Gastroesophageal sphincter (tissue), 3 donors: ENCODE results near the gene MEIS2.

ENCODE experiments used
- POLR2A ChIP-seq, 2 donors: fragments of 450-650 bp; IDR thresholded peaks; one replicate each; pipeline ENCODE4 v1.6.1; 2017; ENCODE audit warnings: antibody characterized with exemption in 2 of 2, mild to moderate bottlenecking in 2 of 2, moderate library complexity in 1 of 2
- TF ChIP-seq, protein P1 (sequence below), 4 experiments: fragments of 200-600 bp in 2 of 4; fragments of 450-650 bp in 2 of 4; sonication (generic) in 1 of 4; IDR thresholded peaks; one replicate each; pipeline ENCODE4 v1.5.1; 2017 to 2019; ENCODE audit warnings: antibody characterized with exemption in 4 of 4, mild to moderate bottlenecking in 2 of 4, moderate library complexity in 2 of 4

DNA sequence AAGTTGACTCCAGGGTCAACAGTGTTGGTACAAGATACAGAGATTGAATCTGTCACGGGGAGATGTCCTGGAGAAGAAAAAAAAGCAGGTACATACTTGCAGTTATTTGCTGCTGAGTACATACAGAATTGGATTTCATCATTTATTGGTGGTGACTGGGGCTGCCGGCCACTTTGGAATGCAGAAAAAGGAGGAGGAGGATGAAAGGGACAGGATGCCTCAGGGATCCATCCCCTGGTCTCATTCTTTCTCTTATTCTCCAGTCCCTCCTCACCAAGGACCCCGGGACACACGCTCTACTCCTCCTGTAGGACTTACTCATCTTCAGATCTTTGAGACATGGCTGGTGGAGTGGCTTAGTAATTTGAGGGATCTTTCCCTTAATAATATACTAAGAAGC is 30.0 kb upstream of the MEIS2 start:
- TF ChIP-seq, protein P1, sequence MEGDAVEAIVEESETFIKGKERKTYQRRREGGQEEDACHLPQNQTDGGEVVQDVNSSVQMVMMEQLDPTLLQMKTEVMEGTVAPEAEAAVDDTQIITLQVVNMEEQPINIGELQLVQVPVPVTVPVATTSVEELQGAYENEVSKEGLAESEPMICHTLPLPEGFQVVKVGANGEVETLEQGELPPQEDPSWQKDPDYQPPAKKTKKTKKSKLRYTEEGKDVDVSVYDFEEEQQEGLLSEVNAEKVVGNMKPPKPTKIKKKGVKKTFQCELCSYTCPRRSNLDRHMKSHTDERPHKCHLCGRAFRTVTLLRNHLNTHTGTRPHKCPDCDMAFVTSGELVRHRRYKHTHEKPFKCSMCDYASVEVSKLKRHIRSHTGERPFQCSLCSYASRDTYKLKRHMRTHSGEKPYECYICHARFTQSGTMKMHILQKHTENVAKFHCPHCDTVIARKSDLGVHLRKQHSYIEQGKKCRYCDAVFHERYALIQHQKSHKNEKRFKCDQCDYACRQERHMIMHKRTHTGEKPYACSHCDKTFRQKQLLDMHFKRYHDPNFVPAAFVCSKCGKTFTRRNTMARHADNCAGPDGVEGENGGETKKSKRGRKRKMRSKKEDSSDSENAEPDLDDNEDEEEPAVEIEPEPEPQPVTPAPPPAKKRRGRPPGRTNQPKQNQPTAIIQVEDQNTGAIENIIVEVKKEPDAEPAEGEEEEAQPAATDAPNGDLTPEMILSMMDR (IDR thresholded peaks at IDR 0.05) = no peak
- no peak for TF ChIP-seq POLR2A (IDR thresholded peaks at IDR 0.05)
